LNCaP clone FGC (cell line): ENCODE data around the gene FHIT.

Source experiments
- DNase-seq: peaks from one replicate; pipeline ENCODE4 v3.0.0-alpha.2; 2011; ENCODE audit warnings: low read depth
- H3K4me3 ChIP-seq: 2 replicates; pipeline ENCODE4 v1.5.1; 2011; ENCODE audit warnings: mild to moderate bottlenecking, low read depth, low read length, control low read depth
- TF ChIP-seq, protein P1 (sequence below): IDR thresholded peaks from 2 replicates; pipeline ENCODE4 v1.5.1; 2012; ENCODE audit warnings: mild to moderate bottlenecking; ENCODE audit not compliant: control insufficient read depth, insufficient read depth; ENCODE audit errors: extremely low read depth

FHIT gene

DNA sequence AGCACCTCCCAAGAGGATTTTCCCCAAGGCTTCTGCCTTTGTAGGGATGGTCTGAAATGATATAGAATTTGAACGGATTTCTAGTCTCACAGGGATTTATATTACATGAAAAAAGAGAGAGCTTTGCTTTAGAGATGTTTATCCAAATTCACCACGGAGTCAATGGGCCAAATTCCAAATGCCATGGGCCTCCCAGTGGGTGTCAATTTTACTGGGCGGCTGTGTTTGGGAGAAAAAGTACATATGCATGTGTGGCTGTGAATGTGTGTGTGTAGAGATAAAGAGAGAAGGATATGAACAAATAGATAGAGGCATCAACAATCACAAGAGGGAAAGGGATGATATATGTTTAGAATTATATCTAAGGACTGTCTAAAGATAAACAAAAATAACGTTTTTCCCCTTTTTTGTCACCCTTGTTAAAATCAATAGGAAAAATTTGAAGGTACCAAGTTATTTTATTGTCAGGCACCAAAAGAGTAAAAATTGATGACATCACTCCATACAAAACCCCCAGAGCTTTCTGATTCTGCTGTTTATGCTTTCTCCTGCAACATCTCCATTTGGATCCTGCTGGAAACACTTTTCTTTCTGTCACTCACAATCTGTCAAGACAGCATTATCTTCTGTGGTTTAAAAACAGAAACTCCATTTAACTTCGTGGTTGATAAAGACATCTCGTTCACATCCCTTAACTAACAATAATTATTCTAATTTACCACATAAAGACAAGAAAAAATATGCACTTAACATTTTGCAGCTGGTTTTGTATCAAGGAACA, 160.7 kb downstream of the FHIT start:
- TF ChIP-seq, protein P1, sequence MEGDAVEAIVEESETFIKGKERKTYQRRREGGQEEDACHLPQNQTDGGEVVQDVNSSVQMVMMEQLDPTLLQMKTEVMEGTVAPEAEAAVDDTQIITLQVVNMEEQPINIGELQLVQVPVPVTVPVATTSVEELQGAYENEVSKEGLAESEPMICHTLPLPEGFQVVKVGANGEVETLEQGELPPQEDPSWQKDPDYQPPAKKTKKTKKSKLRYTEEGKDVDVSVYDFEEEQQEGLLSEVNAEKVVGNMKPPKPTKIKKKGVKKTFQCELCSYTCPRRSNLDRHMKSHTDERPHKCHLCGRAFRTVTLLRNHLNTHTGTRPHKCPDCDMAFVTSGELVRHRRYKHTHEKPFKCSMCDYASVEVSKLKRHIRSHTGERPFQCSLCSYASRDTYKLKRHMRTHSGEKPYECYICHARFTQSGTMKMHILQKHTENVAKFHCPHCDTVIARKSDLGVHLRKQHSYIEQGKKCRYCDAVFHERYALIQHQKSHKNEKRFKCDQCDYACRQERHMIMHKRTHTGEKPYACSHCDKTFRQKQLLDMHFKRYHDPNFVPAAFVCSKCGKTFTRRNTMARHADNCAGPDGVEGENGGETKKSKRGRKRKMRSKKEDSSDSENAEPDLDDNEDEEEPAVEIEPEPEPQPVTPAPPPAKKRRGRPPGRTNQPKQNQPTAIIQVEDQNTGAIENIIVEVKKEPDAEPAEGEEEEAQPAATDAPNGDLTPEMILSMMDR: no peak
- DNase-seq: no peak
- no peak overlapping the region for H3K4me3 ChIP-seq

DNA sequence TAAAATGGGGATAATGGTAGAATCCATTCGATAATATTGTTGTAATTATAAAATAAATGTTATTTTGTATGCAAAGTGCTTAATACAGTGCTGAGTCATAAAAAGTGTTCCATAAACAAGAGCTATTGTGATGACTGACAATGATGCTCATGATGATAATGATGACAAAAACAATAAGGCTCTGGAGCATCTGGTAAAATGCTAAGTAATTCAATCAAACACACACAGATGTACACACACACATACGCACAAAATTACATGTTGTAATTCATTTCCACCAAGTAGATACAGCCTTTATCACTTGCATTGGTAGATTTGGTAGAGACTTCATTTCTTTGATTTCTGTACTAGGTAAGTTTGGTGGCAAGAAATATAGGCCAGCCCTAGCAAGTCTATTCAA, 163.8 kb downstream of the FHIT start:
- no peak for DNase-seq
- H3K4me3 ChIP-seq: no peak overlapping the region
- TF ChIP-seq, protein P1: no peak

DNA sequence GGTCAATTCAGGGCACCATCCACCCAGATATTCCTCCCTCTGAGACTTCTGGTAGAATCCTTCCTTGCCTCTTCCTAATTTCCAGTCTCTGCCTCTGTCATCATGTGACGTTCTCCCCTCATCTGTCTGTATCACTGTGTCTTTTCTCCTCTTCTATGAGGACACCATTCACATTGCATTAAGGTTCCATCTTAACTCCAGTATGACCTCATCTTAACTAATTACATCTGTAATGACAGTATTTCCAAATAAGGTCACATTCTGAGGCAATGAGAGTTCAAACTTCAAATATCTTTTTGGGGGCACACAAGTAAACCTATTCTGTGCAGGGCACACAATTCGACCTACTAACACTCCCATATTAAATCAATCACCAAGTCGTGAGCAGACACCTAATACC, 169.7 kb downstream of the FHIT start:
- no peak overlapping the region for H3K4me3 ChIP-seq
- TF ChIP-seq, protein P1: no peak
- DNase-seq: no peak

DNA sequence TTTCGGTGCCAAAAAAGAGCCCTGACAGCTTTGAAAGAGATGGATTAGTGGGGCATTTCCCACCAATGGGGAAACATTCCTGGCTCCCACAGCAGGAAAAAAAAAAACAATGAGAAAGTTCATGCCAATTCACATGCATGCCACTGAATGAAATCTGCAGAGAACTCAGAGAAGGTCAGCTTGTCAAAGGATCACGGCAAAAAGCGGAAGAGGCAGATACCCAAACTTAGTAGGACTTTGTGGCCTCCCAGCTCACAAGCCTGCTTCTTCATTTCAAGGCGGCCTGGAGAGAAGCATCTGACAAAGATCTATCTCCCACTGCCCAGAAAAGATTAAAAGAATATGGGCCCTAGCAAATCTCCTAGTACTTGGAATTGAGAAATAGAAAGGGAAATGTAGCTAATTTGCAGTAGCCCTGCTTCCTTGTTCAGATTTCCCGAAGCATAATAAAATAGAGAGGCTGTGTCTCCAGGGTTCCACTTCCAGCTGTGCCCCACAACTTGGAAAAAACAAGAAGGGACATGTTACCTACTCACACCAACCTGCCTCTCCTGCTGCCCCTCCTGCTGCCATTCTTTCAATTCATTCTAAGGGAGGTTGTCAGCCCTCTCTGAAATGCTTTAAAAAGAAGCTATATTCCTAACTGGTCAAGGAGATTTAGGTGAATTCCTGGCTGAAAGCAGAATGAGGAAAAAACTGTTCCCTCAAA, 170.4 kb downstream of the FHIT start:
- no peak overlapping the region for H3K4me3 ChIP-seq
- no peak for DNase-seq
- TF ChIP-seq, protein P1: no peak

DNA sequence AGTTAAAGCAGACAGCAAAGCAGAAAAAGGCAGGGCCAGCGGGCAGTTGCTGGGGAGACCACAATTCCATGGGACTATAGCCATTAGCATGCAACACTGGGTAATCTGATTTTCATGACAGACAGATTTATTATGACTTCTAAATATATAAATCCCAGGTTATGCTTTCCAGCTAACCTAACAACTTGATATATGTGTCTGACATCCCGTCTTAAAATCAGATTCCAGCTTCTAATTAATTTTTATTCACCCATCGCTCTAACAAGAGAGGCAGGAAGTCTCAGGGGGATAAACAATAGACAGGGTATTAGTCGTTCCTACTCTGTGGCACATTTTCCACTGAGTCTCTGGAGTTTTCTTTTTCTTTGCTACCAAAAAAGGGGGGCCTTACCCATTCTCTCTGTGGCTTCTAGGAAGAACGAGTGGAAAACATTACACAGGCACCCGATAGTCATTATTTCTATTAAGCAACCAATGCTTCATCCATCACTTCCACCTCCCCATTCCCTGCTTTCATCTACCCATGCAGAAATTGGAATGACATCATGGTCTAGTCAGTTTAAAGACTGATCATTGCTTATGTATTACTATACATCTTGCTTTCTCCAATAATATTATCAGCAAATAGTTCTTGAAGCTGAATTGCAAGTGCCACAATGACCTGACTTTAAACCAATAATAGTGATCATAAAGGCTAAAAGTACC, 173.1 kb downstream of the FHIT start:
- DNase-seq: no peak
- no peak overlapping the region for H3K4me3 ChIP-seq
- TF ChIP-seq, protein P1: no peak

DNA sequence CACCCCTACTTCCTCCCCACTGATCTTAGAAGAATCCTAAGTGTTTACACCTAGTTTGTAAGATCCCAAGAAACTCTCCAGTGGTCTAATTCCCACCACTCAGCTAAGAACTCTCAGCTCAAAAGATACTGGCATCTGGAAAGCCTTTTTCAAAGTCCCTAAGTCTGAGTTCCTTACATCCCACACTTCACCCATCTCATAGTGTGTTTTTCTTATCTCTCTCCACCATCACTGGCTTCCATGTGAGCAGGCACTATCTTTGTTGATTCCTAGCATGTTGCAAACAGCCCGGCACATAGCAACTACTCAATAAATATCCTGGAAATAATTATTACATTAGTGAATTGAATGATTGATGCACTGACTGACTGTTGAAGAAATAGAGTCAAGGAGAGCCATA, 173.7 kb downstream of the FHIT start:
- DNase-seq: no peak
- TF ChIP-seq, protein P1: no peak
- no peak overlapping the region for H3K4me3 ChIP-seq
